Measurements from ENCODE around the gene OPTC. TPM values are rescaled to one million over a fixed set of nuclear protein-coding genes. Genes with fewer than 3 reads are reported as not detected.

Gene OPTC
- polyA plus RNA-seq, 1 donor from 2014 or later: not detected

GRCh38 chr1:203503836-203504235, 9.9 kb downstream of the OPTC start:
- H3K4me3 ChIP-seq (ENCODE audit: low read length): no peak overlapping the region
- H3K4me2 ChIP-seq (ENCODE audit: low read length): no peak overlapping the region
- H3F3A ChIP-seq (ENCODE audit: insufficient read depth, low read length, poor library complexity, severe bottlenecking): no peaks in the 10 kb centered on the region
- no peak overlapping the region for H2AFZ ChIP-seq (ENCODE audit: low read depth, low read length)
- no peaks in the 10 kb centered on the region for H3K79me2 ChIP-seq (replicated peaks; ENCODE audit: insufficient read depth, low read length)
- H3K27me3 ChIP-seq (ENCODE audit: insufficient read depth, low read depth, low read length): no peaks in the 10 kb centered on the region
- TF ChIP-seq SMC3 (conservative IDR thresholded peaks at IDR 0.05; ENCODE audit: poor library complexity) (no peak), EZH2 (IDR thresholded peaks at IDR 0.05; ENCODE audit: borderline replicate concordance, insufficient read depth, low read length, poor library complexity, severe bottlenecking) (no peak), RAD21 (conservative IDR thresholded peaks at IDR 0.05) (no peak), POLR2AphosphoS5 (IDR thresholded peaks at IDR 0.05) (no peak), TAF1 (IDR thresholded peaks at IDR 0.05; ENCODE audit: low read depth) (no peak), MXI1 (conservative IDR thresholded peaks at IDR 0.05; ENCODE audit: poor library complexity, severe bottlenecking) (no peak), EP300 (conservative IDR thresholded peaks at IDR 0.05; ENCODE audit: poor library complexity, severe bottlenecking) (no peak), REST (IDR thresholded peaks at IDR 0.05; ENCODE audit: borderline replicate concordance) (no peak)
- TF ChIP-seq, protein P1, sequence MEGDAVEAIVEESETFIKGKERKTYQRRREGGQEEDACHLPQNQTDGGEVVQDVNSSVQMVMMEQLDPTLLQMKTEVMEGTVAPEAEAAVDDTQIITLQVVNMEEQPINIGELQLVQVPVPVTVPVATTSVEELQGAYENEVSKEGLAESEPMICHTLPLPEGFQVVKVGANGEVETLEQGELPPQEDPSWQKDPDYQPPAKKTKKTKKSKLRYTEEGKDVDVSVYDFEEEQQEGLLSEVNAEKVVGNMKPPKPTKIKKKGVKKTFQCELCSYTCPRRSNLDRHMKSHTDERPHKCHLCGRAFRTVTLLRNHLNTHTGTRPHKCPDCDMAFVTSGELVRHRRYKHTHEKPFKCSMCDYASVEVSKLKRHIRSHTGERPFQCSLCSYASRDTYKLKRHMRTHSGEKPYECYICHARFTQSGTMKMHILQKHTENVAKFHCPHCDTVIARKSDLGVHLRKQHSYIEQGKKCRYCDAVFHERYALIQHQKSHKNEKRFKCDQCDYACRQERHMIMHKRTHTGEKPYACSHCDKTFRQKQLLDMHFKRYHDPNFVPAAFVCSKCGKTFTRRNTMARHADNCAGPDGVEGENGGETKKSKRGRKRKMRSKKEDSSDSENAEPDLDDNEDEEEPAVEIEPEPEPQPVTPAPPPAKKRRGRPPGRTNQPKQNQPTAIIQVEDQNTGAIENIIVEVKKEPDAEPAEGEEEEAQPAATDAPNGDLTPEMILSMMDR (IDR thresholded peaks at IDR 0.05; ENCODE audit: poor library complexity, severe bottlenecking): no peak
- H3K9me2 ChIP-seq (ENCODE audit: insufficient read depth, low read length): no peaks in the 10 kb centered on the region
- H3K9me3 ChIP-seq (ENCODE audit: low read length): no peaks in the 10 kb centered on the region
- no peak overlapping the region for H3K9ac ChIP-seq (ENCODE audit: low read length)
- H3K27ac ChIP-seq (ENCODE audit: low read length): no peak overlapping the region
- H3K36me3 ChIP-seq (ENCODE audit: insufficient read depth, low read length): no peaks in the 10 kb centered on the region
- H4K20me1 ChIP-seq (ENCODE audit: insufficient read depth): no peaks in the 10 kb centered on the region

DNA sequence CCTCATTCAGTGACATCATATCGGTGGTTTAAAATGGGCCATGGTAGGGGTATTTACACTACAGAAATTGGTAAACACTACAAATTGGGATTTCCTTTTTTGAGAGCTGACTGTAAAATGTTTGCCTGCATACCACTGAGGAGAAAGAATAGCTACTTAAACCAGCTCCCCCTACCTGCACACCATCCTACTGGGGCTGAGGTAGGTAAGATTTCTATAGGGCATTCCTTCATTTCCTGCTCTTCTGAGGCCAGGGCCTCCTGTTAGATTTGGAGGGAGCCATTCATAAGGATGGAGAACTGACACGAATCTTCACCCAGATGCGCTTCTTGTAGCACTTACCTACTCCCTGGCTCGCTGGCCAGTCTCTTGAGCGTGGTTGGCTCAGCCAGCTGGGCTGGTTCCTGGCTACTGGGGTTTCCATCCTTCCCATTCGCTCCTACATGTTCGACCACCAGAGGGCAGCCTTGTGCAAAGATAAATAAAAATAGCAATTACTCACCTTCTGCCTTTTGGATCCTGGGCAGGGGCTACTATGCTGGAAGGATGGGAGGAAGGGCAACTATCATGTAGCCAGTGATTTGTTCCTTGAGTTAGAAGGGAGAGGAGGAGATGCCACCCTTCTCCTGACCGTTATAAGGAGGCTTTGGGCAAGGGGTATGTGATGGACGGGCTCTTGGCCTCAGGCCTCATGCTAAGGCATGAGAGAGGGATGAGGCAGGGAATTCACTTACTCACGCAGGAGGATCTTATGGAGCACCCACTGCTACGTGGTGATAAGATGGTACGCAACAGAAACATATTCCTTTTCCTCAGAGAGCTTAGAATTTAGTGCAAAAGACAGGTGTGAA, 10.7 kb downstream of the OPTC start:
- H2AFZ ChIP-seq (ENCODE audit: low read depth, low read length): no peak overlapping the region
- H3K4me2 ChIP-seq (ENCODE audit: low read length): no peak overlapping the region
- H3K27me3 ChIP-seq (ENCODE audit: insufficient read depth, low read depth, low read length): no peaks in the 10 kb centered on the region
- H3K9me3 ChIP-seq (ENCODE audit: low read length): no peaks in the 10 kb centered on the region
- H3K9me2 ChIP-seq (ENCODE audit: insufficient read depth, low read length): no peaks in the 10 kb centered on the region
- TF ChIP-seq TAF1 (IDR thresholded peaks at IDR 0.05; ENCODE audit: low read depth) (no peak), SMC3 (conservative IDR thresholded peaks at IDR 0.05; ENCODE audit: poor library complexity) (peak; percentile 99), EZH2 (IDR thresholded peaks at IDR 0.05; ENCODE audit: borderline replicate concordance, insufficient read depth, low read length, poor library complexity, severe bottlenecking) (no peak), MXI1 (conservative IDR thresholded peaks at IDR 0.05; ENCODE audit: poor library complexity, severe bottlenecking) (no peak), RAD21 (conservative IDR thresholded peaks at IDR 0.05) (peak; percentile 94)
- TF ChIP-seq, protein P1 (IDR thresholded peaks at IDR 0.05; ENCODE audit: poor library complexity, severe bottlenecking): peak; percentile 90
- H3K4me3 ChIP-seq (ENCODE audit: low read length): no peak overlapping the region
- no peaks in the 10 kb centered on the region for H4K20me1 ChIP-seq (ENCODE audit: insufficient read depth)
- H3K27ac ChIP-seq (ENCODE audit: low read length): no peak overlapping the region
- no peaks in the 10 kb centered on the region for H3K36me3 ChIP-seq (ENCODE audit: insufficient read depth, low read length)
- no peaks in the 10 kb centered on the region for H3F3A ChIP-seq (ENCODE audit: insufficient read depth, low read length, poor library complexity, severe bottlenecking)
- H3K79me2 ChIP-seq (replicated peaks; ENCODE audit: insufficient read depth, low read length): no peaks in the 10 kb centered on the region
- no peak overlapping the region for H3K9ac ChIP-seq (ENCODE audit: low read length)
